GM13976 (cell line): ENCODE results near the gene DNER.

Source experiments
- DNase-seq: peaks from one replicate; pipeline ENCODE4 v3.0.0; 2012; ENCODE audit warnings: low spot score
- in situ Hi-C: fragments of 300-500 bp; cut with MboI; formaldehyde crosslinking; loops from one replicate; pipeline ENCODE4 v1.12.0; 2022; ENCODE audit warnings: low sequenced_read_pairs, mixed read lengths, inconsistent platforms; ENCODE audit not compliant: unreplicated experiment
- TF ChIP-seq, protein P1 (sequence below): IDR thresholded peaks from 2 replicates; pipeline ENCODE4 v1.5.1; 2012; ENCODE audit warnings: borderline replicate concordance, mild to moderate bottlenecking; ENCODE audit not compliant: insufficient read depth; ENCODE audit errors: extremely low read depth, missing control alignments, control extremely low read depth

The DNER gene

DNA sequence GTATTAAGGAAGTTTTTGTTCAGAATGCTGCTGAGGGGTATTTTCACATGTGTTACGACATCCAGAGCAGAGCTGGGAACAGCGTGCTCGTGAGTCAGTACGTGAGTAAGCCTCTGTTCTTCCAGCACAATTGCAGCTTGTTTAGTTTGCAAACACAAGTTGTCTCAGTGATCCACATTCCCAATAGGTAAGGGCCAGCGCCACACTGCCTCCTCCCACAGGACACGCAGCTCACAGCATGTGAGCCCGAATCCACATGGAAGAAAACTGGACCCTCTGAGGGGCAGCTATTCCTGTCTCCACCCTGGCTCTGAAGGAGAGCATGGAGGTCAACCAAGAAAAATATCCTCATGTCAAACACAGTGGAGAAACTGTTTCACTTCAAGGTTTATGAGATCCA, 269.3 kb downstream of the DNER start:
- in situ Hi-C loops, result no loop called here
- TF ChIP-seq, protein P1, sequence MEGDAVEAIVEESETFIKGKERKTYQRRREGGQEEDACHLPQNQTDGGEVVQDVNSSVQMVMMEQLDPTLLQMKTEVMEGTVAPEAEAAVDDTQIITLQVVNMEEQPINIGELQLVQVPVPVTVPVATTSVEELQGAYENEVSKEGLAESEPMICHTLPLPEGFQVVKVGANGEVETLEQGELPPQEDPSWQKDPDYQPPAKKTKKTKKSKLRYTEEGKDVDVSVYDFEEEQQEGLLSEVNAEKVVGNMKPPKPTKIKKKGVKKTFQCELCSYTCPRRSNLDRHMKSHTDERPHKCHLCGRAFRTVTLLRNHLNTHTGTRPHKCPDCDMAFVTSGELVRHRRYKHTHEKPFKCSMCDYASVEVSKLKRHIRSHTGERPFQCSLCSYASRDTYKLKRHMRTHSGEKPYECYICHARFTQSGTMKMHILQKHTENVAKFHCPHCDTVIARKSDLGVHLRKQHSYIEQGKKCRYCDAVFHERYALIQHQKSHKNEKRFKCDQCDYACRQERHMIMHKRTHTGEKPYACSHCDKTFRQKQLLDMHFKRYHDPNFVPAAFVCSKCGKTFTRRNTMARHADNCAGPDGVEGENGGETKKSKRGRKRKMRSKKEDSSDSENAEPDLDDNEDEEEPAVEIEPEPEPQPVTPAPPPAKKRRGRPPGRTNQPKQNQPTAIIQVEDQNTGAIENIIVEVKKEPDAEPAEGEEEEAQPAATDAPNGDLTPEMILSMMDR, result no peak
- no peak for DNase-seq

DNA sequence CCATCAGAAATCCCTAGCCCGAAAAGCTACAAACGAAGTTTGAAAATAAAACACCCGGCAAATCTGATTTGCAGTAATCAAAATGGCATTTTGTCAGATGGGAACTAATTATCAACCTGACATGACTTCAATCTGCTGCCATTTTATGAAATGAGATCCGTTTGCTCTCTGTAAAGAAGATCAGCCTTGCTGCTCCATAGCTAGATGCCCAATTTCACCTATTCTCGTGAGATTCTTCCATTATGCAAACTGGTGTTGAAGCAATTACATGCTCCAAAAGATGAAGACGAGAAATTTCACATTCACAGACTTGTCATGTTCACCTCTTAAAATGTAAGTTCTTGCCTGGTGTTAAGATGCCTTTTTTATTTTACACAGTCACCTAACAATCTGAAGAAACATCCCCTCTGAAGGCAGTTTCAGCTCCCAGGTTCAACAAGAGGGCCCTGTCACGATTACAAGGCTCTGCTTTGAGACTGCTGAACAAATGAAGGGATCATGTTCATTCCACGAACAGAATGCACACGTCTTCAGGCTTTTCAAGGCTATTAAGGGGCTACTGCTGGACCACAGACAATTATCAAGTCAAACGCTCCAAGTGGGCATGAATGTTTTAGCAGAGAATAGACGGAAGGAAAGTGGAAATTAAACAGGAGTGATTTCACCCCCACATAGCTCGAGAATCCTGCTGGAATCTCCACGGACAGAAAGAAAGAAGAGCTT, 270.6 kb downstream of the DNER start:
- no peak for DNase-seq
- TF ChIP-seq, protein P1, result no peak
- in situ Hi-C loops, result no loop called here

DNA sequence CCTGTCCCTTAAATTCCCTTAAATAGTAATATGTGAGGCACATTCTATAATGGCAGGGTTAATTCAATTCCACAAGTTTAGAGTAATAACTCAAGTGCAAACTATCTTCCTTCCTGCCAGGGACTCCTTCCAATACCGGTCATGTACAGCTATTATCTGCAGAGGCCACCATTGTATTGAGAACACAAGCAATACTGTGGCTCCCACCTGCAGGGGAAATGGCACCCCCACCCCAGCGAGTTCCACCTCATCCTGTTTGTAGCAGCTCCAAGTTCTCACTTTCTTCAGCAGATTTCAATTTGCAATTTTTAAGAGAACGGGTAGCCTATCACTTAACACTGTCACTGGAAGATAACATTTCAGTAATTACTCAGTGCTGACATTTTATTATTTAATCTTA, 271.2 kb downstream of the DNER start:
- in situ Hi-C loops, result no loop called here
- TF ChIP-seq, protein P1, result no peak
- DNase-seq, result no peak

DNA sequence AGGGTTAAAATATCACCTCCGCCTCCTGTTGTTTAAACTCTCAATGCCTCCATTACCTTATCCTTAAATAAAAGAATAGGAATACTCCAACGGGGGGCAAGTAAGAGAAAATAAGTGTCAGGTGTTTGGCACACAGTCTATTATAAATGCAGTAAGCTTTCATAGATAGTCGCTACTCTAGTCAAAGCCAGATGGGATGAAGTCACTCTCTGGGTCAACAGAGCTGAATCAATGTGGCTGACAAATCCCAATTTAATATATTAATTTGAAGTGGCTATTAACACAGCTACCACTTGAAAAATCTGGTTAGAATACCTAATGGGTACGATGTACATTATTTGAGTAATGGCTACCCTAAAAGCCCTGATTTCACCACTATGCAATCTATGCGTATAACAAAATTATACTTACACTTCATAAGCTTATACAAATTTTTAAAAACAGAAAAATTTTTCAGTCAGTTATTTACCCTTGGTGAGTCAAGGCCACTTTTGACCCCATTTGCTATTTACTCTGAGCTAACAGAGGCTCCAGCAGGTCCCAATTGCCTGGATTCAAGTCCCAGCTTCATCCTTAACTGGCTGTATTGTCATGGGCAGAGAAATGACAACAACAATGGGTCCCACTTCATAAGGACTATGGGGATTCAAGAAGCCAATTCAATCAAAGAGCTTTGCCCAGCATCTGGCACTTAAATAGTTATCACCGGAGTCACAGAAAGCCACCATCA, 275.8 kb downstream of the DNER start:
- TF ChIP-seq, protein P1, result no peak
- in situ Hi-C loops, result no loop called here
- DNase-seq, result no peak

DNA sequence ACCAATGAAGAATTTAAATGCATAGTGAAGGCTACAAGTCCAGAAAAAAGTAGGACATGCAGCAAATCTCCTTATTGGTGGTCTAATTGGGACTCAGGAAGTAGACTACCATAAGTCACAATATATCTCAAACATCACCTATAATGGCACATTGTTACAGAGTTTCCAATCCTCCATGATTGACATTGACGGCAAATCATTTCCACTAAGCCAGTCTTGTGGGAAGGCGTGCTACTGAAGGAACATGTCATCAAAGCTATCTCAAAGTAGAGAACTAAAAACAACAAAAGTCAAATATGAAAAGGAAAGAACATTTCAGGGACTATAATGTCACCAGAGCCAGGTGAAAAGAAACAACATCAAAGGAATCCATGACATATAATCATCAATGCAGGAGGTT, 276.9 kb downstream of the DNER start:
- TF ChIP-seq, protein P1, result no peak
- in situ Hi-C loops, result no loop called here
- DNase-seq, result no peak

DNA sequence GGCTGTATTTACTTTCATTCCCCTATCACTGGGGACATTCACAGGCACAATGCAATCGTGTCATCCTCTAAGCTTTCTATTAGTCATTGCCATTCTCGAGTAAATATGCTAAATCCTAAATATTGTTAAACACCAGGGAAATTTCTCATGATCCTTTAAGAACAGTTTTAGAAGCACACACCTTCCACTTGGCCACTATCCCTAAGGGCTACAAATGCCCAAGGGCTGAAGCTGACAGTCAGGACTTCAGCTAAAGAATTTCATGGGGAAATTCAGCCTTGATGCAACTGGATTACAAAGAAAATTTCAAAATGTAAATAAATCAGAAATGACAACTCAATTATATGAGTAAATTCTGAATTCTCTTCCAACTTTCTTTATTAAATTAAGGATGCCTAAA, 280.2 kb downstream of the DNER start:
- in situ Hi-C loops, result no loop called here
- no peak for DNase-seq

More for the DNA sequence above, 280.2 kb downstream of the DNER start:
- TF ChIP-seq, protein P1, result no peak
